Measurements from ENCODE around the gene POLR2J3.
"Not testable (repeated sequence)": the region's sequence is repeated elsewhere in the genome, so short reads cannot be mapped to it uniquely, and the experiment has no call there.

The POLR2J3 gene

DNA sequence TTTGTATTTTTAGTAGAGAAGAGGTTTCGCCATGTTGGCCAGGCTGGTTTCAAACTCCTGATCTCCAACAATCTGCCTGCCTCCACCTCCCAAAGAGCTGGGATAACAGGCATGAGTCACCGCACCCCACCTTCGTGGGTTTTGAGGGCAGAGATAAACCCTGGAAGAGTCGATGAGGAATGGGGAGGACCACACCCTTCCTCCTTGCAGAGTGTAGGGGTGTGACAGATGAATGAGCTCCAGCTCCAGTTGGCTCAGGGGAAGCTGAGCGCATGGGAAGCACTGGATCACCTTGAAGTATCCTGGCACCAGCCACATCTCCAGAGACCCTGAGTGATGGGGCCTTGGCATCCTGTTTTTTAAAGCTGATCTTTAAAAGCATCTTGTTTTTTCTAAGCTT, 11.1 kb upstream of the POLR2J3 start:
- DNase-seq (ENCODE audit: low read depth) = not testable (repeated sequence)

DNA sequence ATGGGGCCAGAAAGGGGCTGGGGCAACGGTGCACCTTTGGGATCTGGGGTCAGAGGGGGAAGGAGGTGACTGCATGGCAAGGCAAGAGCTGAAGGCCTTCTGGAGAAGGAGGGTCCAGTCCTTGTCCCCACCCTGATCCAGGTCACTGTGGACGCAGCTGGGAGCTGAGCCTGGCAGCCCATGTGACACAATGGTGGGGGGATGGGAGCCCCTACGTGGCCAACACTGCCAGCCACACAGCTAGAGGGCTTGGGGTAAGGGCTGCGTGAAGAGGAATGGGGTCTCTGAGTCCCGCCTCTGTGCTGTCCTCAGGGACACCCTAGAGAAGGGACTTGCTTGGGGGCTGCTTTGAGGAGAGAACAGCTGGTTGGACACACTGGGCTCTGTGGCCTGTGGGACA, 9.3 kb upstream of the POLR2J3 start:
- DNase-seq (ENCODE audit: low read depth) = not testable (repeated sequence)

DNA sequence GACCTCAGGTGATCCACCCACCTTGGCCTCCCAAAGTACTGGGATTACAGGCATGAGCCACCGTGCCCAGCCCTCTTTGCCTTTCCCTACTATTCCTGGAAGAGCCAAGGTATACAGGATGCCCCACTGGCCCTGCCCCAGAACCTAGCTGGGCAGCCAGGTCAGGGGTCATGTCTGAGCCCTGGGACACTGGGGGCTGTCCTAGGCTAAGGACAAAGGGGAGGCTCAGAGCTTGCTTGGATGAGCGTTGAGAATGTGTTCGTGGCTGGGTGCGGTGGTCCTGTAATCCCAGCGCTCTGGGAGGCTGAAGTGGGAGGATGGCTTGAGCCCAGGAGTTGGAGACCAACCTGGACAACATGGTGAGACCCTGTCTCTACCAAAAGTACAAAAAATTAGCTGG, 6.1 kb upstream of the POLR2J3 start:
- not testable (repeated sequence) for DNase-seq (ENCODE audit: low read depth)

DNA sequence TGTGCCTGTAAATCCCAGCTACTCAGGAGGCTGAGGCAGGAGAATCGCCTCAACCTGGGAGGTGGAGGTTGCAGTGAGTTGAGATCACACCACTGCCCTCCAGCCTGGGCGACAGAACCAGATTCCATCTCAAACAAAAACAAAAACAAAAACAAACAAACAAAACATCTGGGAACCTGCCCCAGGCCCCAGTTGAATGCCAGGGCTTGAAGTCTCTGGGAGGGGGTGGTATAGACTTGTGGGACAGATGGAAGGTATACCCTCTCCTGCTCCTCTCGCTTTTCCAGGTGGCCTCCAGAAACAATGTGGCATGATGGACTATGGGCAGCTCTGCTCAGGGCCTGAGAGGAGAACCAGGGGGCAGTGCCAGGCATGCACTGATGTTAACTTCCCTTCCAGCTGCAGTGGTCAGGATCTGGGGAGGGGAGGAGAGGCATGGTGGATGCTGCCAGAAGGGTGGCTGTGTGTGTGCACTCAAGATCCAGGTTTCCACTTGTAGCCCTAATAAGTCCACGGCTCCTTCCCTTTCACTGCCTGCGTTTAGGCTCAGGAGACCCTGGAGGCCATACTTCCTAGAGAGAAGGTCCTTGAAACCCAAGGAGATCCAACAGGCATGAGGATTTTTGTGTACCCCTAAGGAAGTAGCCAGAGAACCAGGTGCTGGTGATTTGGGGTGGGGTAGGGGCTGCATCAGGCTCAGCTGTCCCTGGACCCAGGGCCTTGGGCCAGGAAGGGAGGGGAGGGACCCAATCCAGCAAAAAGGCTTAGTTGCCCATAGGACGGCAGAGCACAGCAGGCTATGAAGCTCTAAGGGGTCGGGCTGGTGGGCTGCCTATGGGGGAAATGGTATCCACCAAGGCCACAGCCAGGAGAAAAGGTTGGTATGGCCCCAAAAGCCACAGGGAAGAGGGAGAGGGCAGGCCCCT, 5.2 kb upstream of the POLR2J3 start:
- not testable (repeated sequence) for DNase-seq (ENCODE audit: low read depth)

- DNase-seq (ENCODE audit: low read depth) = not testable (repeated sequence)
Measured at GRCh38 chr7:102576363-102576762, 4.0 kb upstream of the POLR2J3 start.

DNA sequence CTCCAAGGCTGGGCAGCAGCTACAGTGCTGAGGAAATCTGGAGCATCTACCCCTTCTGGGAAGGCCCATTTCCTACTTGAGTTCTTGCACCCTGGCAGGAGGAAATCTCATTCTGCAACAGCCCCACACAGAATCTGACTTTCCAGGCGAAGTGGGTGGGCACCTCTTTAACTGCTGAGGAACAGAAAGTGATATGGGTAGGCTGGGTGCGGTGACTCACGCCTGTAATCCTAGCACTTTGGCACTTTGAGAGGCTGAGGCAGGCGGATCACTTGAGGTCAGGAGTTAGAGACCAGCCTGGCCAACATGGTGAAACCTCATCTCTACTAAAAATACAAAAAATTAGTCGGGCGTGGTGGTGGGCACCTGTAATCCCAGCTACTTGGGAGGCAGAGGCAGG, 2.2 kb upstream of the POLR2J3 start:
- DNase-seq (ENCODE audit: low read depth) = not testable (repeated sequence)

- DNase-seq (ENCODE audit: low read depth) = not testable (repeated sequence)
Measured at GRCh38 chr7:102568620-102569019, 3.8 kb downstream of the POLR2J3 start.

DNA sequence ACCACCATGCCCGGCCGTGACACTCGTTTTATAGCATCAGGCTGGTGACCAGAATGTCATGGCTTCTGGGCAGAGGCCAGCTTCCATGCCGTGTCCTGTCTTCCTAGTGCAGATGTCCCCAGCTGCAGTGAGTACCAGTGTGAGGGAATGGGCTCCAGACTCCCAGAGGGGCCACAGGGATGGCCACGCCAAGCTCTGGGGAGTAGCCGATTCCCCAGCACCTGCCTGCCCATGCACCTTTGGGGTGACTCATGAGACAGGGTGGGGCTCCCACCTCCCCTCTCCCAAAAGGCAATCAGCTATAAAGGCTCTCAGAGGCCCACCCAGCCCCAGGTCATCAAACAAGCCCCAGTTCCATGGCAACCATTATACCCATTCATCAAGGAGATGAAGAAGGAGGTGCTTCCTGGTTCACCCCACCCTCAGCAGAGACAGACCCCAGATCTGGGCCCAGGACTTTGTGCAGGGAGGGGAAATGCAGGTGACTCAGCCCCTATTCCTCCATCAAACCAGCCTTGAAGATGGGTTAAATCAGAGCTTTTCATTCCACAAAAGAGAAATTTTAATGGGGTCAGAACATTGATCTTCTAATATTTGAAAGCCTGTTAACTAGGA, 21.5 kb downstream of the POLR2J3 start, which contains the start of gene SPDYE2:
Gene SPDYE2, plus strand, starts transcription at position 419 of the 615 bp plus-strand sequence. CDS start 2,030 bp downstream, outside the sequence.
- DNase-seq (ENCODE audit: low read depth) = not testable (repeated sequence)

DNA sequence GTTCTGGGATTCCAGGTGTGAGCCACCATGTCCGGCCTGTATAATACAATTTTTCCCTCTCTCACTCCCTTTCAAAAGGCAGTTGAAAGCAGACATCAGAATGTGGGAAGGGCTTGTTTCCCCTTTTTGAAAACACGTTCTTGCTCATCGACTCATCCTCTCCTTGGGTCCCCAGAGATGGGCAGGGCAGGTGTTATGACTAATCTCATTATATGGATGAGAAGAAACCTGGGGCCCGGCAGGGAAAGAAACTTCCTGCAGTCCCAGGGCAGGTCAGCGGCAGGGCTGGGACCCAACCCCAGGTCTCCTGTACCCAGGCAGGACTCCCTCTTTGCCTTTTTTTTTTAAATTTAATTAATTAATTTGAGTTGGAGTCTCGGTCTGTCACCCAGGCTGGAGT, 26.0 kb downstream of the POLR2J3 start:
- DNase-seq (ENCODE audit: low read depth) = not testable (repeated sequence)

DNA sequence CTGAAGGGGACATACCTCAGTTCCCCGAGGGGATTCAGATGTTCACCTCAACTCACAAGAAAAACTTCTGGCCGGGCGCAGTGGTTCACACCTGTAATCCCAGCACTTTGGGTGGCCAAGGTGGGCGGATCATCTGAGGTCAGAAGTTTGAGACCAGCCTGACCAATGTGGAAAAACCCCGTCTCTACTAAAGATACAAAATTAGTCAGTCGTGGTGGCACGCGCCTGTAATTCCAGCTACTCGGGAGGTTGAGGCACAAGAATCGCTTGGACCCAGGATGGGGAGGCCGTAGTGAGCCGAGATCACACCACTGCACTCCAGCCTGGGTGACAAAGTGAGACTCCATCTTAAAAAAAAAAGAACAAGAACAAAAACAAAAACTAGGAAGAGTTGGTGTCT, 27.1 kb downstream of the POLR2J3 start:
- DNase-seq (ENCODE audit: low read depth) = not testable (repeated sequence)

DNA sequence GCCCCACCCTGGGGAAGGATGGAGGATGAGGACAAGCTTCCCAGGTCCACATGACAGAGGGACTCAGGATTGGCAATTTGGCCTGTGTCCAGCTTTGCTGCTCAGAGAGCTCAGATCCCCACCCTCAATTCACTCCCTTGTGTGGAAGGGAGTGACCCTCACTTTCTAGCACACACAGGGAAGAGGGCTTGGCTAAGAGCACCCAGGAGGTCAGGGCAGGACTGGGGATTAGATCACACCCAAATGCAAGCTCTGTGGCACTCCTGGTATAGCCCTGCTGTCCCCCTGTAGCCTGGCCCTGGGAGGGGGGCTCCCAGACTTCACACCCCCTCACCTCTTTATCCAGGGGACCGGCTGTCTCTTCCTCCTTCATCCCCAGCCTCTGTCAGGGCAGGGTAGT, 28.0 kb downstream of the POLR2J3 start:
- DNase-seq (ENCODE audit: low read depth) = not testable (repeated sequence)

- DNase-seq (ENCODE audit: low read depth) = not testable (repeated sequence)
Measured at GRCh38 chr7:102543596-102543995, 28.8 kb downstream of the POLR2J3 start, which contains the start of gene UPK3BL2. Gene UPK3BL2, minus strand, starts transcription at chr7:102543696. Its CDS starts 60 bp downstream, at chr7:102543636.

- not testable (repeated sequence) for DNase-seq (ENCODE audit: low read depth)
Measured at GRCh38 chr7:102542771-102543170, 29.6 kb downstream of the POLR2J3 start.

DNA sequence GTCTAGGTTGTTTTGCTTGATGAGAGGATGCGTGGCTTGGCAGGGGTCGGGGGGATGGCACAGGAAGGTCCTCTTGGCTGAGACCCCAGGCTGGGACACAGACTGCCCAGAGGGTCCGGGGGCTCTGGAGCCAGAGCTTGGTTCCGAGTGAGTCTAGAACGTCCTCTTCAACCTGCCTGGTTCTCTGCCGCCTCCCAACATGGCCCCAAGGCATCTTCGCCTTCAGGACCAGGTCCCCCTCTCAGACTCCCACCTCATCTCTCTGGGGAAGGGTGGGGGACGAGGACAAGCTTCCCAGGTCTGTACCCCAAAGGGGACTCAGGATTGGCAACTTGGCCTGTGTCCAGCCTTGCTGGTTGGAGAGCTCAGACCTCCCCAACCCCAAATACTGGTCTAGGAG, 30.3 kb downstream of the POLR2J3 start:
- not testable (repeated sequence) for DNase-seq (ENCODE audit: low read depth)

DNA sequence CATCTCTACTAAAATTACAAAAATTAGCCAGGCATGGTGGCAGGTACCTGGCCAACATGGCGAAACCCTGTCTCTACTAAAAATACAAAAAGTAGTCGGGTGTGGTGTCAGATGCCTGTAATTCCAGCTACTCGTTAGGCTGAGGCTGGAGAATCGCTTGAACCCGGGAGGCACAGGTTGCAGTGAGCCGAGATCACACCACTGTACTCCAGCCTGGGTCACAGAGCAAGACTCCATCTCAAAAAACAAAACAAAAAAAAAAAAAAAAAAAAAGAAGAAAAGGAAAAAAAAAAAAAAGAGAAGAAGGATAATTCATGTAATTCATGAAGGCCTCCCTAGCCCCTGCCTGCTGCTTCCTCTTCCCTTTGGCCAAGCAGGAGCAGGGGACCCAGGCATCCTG, 31.8 kb downstream of the POLR2J3 start:
- not testable (repeated sequence) for DNase-seq (ENCODE audit: low read depth)

- DNase-seq (ENCODE audit: low read depth) = not testable (repeated sequence)
Measured at GRCh38 chr7:102535062-102535615, 37.2 kb downstream of the POLR2J3 start.

GRCh38 chr7:102532127-102532526, 40.3 kb downstream of the POLR2J3 start:
- not testable (repeated sequence) for DNase-seq (ENCODE audit: low read depth)

DNA sequence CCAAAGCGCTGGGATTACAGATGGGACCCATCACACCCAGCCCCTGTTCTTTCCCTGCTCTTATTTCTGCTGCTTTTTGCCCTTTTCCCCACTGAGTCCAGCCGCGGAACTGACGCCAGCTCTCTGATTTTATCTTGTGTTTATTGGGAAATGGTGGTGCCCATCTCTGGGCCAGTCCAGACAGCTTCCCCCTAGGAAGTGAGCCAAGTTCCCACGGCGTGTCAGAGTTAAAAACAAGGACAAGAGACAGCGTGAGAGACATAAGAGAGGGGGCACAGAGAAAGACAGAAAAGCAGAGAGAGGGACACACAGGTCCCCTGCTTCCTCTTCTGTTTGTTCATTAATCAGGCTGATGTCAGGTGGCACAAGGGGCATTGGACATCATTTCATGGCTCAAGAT, 40.8 kb downstream of the POLR2J3 start:
- not testable (repeated sequence) for DNase-seq (ENCODE audit: low read depth)

DNA sequence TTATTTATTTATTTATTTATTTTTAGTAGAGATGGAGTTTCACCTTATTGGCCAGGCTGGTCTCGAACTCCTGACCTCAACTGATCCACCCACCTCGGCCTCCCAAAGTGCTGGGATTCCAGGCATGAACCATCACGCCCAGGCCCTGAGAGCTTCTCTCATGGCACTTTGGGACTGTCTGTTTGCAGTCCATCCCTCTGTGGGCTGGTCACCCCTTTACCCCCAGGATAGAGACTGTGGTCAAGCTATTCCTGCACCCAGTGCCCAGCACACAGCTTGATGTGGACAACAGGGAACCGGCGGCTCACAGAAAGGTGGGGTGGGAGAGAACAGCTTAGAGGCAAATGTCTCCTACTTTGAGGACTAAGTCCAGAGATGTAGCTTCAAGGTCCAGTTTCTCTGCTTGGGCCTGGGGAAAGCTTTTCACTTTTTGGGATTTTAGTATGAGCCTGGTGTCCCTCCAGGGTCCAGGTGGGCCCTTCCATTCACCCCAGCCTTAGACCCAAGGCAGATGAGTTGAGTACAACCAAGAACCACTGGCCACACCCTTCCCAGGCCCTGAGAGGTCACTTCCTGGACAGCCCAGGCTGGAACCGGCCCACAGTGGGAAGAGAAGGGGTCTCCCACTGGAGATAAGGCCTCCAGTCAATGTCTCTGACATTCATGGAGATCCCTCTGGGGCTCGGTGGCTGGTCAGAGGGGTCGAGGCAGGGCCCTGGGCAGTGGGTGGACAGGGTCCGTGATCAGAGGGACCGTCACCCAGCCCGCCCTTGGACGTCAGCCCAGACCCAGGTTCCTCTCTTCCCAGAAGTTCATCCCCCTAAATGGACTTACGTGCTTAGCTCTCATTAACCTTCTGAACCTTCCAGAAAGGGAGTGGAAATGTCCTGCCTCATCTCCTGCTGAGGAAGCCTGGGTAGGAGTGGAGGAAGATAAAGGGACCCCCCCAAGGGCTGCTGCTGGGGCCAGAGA, 44.3 kb downstream of the POLR2J3 start:
- not testable (repeated sequence) for DNase-seq (ENCODE audit: low read depth)

DNA sequence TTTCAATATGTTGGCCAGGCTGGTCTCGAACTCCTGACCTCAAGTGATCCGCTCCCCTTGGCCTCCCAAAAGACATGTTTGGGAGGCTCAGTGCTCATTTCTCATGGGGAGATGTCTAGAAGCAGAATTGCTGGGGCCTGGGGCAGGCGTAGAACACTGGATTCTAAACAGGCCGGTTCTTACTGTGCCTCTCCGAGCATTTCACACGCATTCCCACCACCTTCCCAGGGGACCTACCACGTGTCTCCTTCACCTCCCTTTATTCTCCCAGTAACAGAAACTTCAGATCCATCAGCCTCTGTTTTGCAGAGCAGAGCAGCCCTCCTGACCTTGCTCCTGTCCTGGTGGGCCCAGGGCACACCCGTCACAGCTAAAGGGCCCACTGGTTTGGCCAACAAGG, 45.2 kb downstream of the POLR2J3 start:
- not testable (repeated sequence) for DNase-seq (ENCODE audit: low read depth)

GRCh38 chr7:102524803-102525202, 47.6 kb downstream of the POLR2J3 start:
- DNase-seq (ENCODE audit: low read depth) = not testable (repeated sequence)
